DND-41 (cell line): ENCODE measurements around the gene LPAR5.

Source experiments
- EZH2 ChIP-seq: IDR thresholded peaks from 3 replicates; pipeline ENCODE4 v1.6.1; 2012; ENCODE audit warnings: borderline replicate concordance, low read depth, mild to moderate bottlenecking, moderate library complexity, low read length, inconsistent platforms; ENCODE audit not compliant: severe bottlenecking
- TF ChIP-seq, protein P1 (sequence below): IDR thresholded peaks from 2 replicates; pipeline ENCODE4 v1.5.1; 2012; ENCODE audit warnings: borderline replicate concordance, low read length, moderate library complexity, mild to moderate bottlenecking; ENCODE audit not compliant: poor library complexity, severe bottlenecking; ENCODE audit errors: extremely low read depth

DNA sequence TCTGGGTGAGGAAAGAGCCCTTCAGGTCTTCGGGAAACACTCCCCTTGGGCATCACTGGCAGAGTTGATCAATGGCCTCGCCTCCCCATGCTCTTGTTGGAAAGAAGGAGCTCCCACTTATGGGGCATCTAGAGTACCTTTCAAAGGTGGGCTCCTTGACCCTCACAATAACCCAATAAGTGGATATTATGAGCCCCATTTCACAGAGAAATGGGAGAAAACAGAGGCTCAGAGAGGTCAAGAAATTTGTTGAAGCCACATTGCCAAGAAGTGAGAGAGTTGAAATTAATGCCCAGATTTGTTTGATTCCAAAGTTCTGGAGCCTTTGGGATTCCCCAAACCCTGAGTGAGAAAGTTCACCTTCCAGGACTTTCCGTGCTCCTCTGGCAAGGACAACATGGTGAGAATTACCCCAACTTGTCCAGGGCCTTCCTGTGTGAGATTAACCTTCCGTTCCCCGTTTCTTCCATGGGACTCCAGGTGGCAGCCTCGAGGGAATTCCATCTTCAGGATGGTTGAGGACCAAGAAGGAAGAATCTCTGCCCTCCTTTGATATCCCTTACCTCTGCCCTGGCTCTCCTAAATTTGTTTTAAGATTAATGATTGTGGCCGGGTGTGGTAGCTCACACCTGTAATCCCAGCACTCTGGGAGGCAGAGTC is 21.1 kb downstream of the LPAR5 start:
- TF ChIP-seq, protein P1, sequence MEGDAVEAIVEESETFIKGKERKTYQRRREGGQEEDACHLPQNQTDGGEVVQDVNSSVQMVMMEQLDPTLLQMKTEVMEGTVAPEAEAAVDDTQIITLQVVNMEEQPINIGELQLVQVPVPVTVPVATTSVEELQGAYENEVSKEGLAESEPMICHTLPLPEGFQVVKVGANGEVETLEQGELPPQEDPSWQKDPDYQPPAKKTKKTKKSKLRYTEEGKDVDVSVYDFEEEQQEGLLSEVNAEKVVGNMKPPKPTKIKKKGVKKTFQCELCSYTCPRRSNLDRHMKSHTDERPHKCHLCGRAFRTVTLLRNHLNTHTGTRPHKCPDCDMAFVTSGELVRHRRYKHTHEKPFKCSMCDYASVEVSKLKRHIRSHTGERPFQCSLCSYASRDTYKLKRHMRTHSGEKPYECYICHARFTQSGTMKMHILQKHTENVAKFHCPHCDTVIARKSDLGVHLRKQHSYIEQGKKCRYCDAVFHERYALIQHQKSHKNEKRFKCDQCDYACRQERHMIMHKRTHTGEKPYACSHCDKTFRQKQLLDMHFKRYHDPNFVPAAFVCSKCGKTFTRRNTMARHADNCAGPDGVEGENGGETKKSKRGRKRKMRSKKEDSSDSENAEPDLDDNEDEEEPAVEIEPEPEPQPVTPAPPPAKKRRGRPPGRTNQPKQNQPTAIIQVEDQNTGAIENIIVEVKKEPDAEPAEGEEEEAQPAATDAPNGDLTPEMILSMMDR, result no peak
- no peak for TF ChIP-seq EZH2
